Activated CD8-positive, alpha-beta T cell treated with anti-CD3 and anti-CD28 coated beads, Interleukin-2, amount 10 ng/mL, durations not matched to agents 7 days and 5 days (primary cell): ENCODE data around the gene SOCS7. TPM values are rescaled to one million over a fixed set of nuclear protein-coding genes. Genes with fewer than 3 reads are reported as not detected.

ENCODE experiments used
- ATAC-seq: fragments of 150-1000 bp; cut with Tn5 transposase; one replicate; pipeline ENCODE4 v1.10.0; 2021; ENCODE audit warnings: moderate library complexity
- CTCF ChIA-PET: fragments of 350-600 bp; sonication (Branson Sonifier 250); formaldehyde crosslinking; loops from one replicate; lab custom pipeline; 2021; ENCODE audit warnings: antibody characterized with exemption; lab: Charles Lee
- POLR2A ChIA-PET: fragments of 350-600 bp; sonication (Branson Sonifier 250); formaldehyde crosslinking; loops from one replicate; lab custom pipeline; 2021; ENCODE audit warnings: antibody characterized with exemption; lab: Charles Lee
- DNase-seq: peaks from one replicate; pipeline ENCODE4 v3.0.0-alpha.2; 2020
- H3K27ac Mint-ChIP-seq: one replicate; pipeline ENCODE4 v1.8.0; 2021; ENCODE audit warnings: mild to moderate bottlenecking, mixed read lengths
- H3K27me3 Mint-ChIP-seq: one replicate; pipeline ENCODE4 v1.8.0; 2021; ENCODE audit warnings: low read depth, mixed read lengths
- H3K36me3 Mint-ChIP-seq: one replicate; pipeline ENCODE4 v1.8.0; 2021; ENCODE audit warnings: low read depth, mixed read lengths
- H3K4me1 Mint-ChIP-seq: one replicate; pipeline ENCODE4 v1.8.0; 2021; ENCODE audit warnings: low read depth, mixed read lengths
- H3K4me3 Mint-ChIP-seq: one replicate; pipeline ENCODE4 v1.8.0; 2021; ENCODE audit warnings: mild to moderate bottlenecking, mixed read lengths
- H3K9me3 Mint-ChIP-seq: one replicate; pipeline ENCODE4 v1.8.0; 2022; ENCODE audit warnings: mixed read lengths; ENCODE audit not compliant: insufficient read depth
- total RNA-seq, 2 experiments: library from RNA; stranded (reverse); gene quantifications; one replicate each; pipeline ENCODE4 v1.2.3, GENCODE V29; 2021

The SOCS7 gene
- total RNA-seq, 2 experiments from 2014 or later: 13.0 to 15.3 TPM

DNA sequence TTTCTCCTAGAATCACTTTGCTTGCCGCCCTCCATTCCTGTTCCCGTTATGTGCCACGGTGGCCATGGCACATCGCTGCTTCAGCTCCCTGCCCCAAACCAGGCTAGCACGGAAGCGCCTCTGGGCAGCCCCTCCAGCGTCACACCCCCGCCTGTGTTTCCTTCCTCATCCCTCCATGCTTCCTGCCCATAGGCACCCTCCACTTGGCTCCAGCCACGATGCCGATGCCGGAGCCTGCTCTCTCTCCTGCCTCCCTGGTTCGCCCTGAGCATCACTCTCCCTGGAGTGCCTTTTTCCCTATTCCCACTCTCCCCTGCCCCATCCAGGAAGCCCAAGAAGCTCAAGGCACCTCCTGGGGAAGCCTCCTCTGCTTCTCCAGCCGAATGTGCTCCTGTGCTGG lies 73.4 kb downstream of the SOCS7 start:
- H3K36me3 Mint-ChIP-seq: no peaks in the 10 kb centered on the region
- CTCF ChIA-PET: interaction anchor here (1.0 to 2.4 kb wide), 4 partner anchors 11 to 76 kb away, joined by 3 to 21 read pairs (median 6); no protein-coding TSS in a partner anchor

DNA sequence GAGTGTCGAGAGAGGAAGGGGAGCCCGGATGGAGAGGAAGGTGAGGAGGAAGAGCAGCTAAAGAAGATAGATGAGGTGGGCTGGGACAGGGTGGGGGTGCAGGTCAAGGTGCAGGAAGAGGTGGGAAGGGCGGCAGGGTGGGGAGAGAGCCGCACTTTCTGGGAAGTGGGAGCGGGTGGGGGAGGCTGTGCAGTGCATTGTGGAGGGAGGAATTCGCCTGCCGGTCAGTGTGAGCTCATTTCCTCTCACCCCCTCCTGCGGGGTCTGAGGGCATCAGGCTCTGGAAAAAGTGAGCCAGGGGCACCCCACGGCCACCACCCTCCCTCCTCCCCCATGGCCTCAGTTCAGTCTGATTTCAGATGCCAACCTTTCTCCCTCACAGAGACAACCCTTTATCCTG lies 74.1 kb downstream of the SOCS7 start:
- DNase-seq (no peak), ATAC-seq (no peak)
- Mint-ChIP-seq H3K4me1 (peaks cover 5% of the 10 kb centered on the region), H3K9me3 (no peaks in the 10 kb centered on the region), H3K27me3 (peaks cover 46% of the 10 kb centered on the region), H3K4me3 (no peak overlapping the region), H3K36me3 (no peaks in the 10 kb centered on the region), H3K27ac (no peak overlapping the region)
- CTCF ChIA-PET: interaction anchor here (1.0 to 2.4 kb wide), 3 partner anchors 18 to 77 kb away, joined by 3 to 9 read pairs (median 3); no protein-coding TSS in a partner anchor
- POLR2A ChIA-PET: no interaction called here

More for the DNA sequence above, 73.4 kb downstream of the SOCS7 start:
- Mint-ChIP-seq H3K27me3 (peaks cover 44% of the 10 kb centered on the region), H3K4me1 (peaks cover 5% of the 10 kb centered on the region), H3K27ac (no peak overlapping the region), H3K9me3 (no peaks in the 10 kb centered on the region), H3K4me3 (no peak overlapping the region)
- POLR2A ChIA-PET: no interaction called here
- ATAC-seq (no peak), DNase-seq (no peak)

DNA sequence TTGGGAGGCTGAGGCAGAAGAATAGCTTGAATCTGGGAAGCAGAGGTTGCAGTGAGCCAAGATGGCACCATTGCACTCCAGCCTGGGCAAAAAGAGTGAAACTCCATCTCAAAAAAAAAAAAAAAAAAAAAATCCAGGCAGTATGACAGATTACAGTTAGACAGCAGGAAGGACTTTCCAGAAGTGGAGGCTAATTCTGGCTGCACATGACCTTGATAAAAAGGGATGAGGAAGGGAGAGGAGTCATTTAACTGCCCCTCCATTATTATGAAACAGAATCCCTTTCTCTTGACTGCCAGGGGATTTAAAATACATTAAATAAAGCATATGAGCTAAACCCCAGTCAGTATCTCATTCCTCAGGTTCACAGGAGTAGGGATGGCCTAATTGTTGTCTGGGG lies 74.8 kb downstream of the SOCS7 start:
- POLR2A ChIA-PET: no interaction called here
- DNase-seq (no peak), ATAC-seq (no peak)
- Mint-ChIP-seq H3K36me3 (no peaks in the 10 kb centered on the region), H3K27ac (no peak overlapping the region), H3K4me1 (peaks cover 5% of the 10 kb centered on the region), H3K4me3 (no peak overlapping the region), H3K27me3 (peaks cover 45% of the 10 kb centered on the region), H3K9me3 (no peaks in the 10 kb centered on the region)
- CTCF ChIA-PET: interaction anchor here (0.8 to 2.4 kb wide), 2 partner anchors 58 to 77 kb away, joined by 3 to 9 read pairs; no protein-coding TSS in a partner anchor

DNA sequence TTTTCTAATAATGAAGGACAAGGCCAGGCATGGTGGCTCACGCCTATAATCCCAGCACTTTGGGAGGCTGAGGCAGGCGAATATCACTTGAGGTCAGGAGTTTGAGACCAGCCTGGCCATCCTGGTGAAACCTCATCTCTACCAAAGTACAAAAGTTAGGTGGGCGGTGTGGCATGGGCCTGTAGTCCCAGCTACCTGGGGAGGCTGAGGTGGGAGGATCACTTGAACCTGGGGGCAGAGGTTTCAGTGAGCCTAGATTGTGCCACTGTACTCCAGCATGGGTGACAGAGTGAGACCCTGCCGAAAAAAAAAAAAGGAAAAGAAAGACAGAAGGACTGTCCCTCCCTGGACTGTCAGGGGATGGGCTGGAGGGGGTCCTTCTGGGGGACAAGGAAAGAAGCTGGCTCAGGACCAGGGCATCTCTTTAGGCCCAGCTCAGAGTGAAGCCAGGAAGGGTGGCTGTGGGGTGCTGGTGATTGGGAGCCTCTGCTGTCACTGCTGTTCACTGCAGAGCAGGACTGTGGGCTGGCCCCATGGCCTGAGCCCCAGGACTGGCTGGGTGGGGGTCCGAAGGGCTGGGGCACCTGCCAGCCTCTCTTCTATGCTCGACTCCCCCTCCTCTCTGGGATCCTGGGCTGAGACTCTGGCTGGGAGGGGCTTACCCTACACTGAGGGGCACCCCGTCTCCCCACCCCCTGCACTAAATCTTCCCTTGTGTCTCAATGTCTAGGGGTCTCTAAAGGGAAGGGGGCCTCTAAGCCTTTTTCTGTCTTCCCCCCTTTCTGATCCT lies 75.7 kb downstream of the SOCS7 start:
- no peaks in the 10 kb centered on the region for H3K9me3 Mint-ChIP-seq
- POLR2A ChIA-PET: interaction anchor here (0.6 kb wide), 1 partner anchor 226 kb away, joined by 3 read pairs; no protein-coding TSS in a partner anchor

DNA sequence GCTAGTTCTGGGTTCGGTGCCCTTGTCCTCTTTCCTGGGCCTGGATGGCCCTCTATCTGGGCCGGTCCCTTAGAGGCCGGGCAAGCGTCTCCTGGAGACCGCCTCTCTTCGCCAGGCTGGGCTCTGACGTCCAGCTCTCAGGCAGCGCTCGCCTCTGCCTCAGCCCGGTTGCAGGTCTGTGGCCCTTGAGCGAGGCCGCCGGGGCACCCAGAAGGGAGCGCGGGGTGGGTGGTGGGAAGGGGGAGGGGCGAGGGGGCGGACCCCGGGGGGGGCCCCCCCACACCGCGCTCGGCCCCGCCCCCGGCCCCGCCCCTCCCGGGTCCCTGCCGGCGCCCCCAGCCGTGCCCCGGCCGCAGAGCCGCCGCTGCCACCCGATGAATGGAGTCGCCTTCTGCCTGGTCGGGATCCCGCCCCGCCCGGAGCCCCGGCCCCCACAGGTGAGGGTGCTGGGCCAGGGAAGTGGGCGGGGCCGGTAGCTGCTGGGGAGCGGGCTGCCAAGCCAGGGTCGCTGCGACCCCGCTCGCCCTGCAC lies 76.5 kb downstream of the SOCS7 start, which contains the start of gene ARHGAP23:
TSS of gene ARHGAP23 (plus strand) at position 353 of the 531 bp plus-strand sequence. CDS start at position 375, 22 bp downstream.
- POLR2A ChIA-PET: interaction anchor here (0.5 to 0.6 kb wide), 2 partner anchors 64 to 678 kb away, joined by 3 read pairs; no protein-coding TSS in a partner anchor
- Mint-ChIP-seq H3K36me3 (no peaks in the 10 kb centered on the region), H3K4me1 (peaks cover 5% of the 10 kb centered on the region), H3K4me3 (peak within 1 kb of the TSS; percentile 56), H3K27me3 (peaks cover 40% of the 10 kb centered on the region), H3K27ac (no peak within 1 kb of the TSS), H3K9me3 (no peaks in the 10 kb centered on the region)
- CTCF ChIA-PET: interaction anchor here (0.9 to 1.6 kb wide), 3 partner anchors 9 to 130 kb away, joined by 3 to 6 read pairs (median 3); no protein-coding TSS in a partner anchor
- peak; percentile 34 for DNase-seq
- ATAC-seq: peak; percentile 61

More for the DNA sequence above, 75.7 kb downstream of the SOCS7 start:
- peaks cover 40% of the 10 kb centered on the region for H3K27me3 Mint-ChIP-seq
- H3K36me3 Mint-ChIP-seq: no peaks in the 10 kb centered on the region
- DNase-seq (no peak), ATAC-seq (no peak)
- CTCF ChIA-PET: interaction anchor here (0.7 to 2.4 kb wide), 3 partner anchors 57 to 236 kb away, joined by 3 to 9 read pairs (median 3); no protein-coding TSS in a partner anchor
- peaks cover 5% of the 10 kb centered on the region for H3K4me1 Mint-ChIP-seq
- peak overlapping the region; percentile 56 for H3K4me3 Mint-ChIP-seq
- H3K27ac Mint-ChIP-seq: no peak overlapping the region

DNA sequence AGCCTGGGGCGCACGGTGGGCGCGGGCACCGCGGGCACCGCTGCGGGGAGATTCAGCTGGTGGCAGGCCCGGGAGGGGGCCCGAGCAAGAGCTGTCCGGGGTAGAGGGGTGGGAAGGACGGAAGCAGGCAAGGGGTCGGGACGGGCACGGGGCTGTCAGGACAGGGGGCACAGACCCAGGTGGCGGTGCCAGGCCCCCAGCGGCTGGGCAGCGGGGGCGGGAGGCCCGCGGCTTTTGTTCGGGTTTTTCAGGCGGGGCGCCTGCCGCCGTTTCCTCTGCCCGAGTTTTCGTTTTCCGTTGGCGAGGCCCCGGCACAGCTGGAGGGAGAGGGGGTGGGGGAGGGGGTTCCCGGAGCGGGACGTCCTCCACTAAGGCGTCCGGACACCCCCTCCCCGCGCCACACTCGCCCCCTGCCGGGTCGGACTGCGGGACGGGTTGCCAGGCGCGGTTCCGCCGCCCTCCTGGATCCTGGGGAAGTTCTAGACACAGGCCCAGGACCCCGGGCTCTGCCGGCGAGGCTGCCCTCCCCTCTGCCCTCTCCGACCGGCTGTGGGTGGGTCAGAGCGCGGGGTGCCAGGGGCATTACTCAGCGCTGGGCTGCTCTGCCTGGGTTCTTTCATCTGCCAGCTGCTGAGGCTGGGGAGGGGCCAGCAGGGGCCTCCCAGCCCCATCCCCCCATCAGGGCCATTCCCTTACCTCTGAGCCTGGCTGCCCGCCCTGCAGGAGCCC lies 77.2 kb downstream of the SOCS7 start:
- Mint-ChIP-seq H3K36me3 (no peaks in the 10 kb centered on the region), H3K9me3 (no peaks in the 10 kb centered on the region), H3K27ac (no peak overlapping the region), H3K27me3 (peaks cover 36% of the 10 kb centered on the region), H3K4me1 (peaks cover 5% of the 10 kb centered on the region), H3K4me3 (peak overlapping the region; percentile 26)
- ATAC-seq (no peak), DNase-seq (no peak)
- ChIA-PET CTCF (interaction anchor here (0.9 to 1.6 kb wide), 3 partner anchors 9 to 129 kb away, joined by 3 to 6 read pairs (median 3); no protein-coding TSS in a partner anchor), POLR2A (interaction anchor here (0.5 to 0.6 kb wide), 2 partner anchors 64 to 677 kb away, joined by 3 read pairs; no protein-coding TSS in a partner anchor)

DNA sequence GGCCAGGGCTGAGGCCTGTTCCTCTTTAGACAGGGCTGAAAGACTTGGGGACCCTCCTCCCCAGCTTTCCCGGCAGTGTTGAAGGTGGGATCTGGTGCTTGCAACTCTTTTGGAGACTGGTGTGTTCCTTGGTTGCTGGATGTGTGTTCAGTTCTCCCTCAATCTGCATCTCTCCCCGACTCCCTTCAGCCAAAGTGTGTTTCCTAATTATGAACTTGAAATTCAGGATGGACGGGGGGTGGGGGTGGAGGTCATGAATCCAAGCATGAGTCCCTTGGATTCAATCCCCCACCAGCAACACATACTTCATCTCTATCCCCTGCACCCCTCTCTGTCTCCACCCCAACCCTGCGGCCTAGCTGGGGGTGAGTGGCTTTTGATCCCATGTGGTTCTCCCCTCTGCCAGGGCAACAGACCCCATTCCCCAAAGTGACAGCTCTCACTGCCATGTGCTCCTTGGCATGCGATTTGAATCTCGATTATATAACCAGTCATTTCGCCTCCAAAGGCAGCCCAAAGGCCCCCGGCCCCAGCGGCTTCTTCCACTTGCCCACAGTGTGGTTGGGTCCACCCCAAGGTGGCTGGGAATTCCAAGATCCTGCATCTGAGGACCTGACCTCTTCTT lies 77.9 kb downstream of the SOCS7 start:
- Mint-ChIP-seq H3K4me3 (peak overlapping the region; percentile 9), H3K27me3 (peaks cover 36% of the 10 kb centered on the region), H3K27ac (no peak overlapping the region), H3K4me1 (peaks cover 5% of the 10 kb centered on the region), H3K36me3 (no peaks in the 10 kb centered on the region), H3K9me3 (no peaks in the 10 kb centered on the region)
- ChIA-PET POLR2A (no interaction called here), CTCF (interaction anchor here (0.9 to 1.6 kb wide), 3 partner anchors 10 to 128 kb away, joined by 3 to 6 read pairs (median 3); no protein-coding TSS in a partner anchor)
- DNase-seq (no peak), ATAC-seq (no peak)

DNA sequence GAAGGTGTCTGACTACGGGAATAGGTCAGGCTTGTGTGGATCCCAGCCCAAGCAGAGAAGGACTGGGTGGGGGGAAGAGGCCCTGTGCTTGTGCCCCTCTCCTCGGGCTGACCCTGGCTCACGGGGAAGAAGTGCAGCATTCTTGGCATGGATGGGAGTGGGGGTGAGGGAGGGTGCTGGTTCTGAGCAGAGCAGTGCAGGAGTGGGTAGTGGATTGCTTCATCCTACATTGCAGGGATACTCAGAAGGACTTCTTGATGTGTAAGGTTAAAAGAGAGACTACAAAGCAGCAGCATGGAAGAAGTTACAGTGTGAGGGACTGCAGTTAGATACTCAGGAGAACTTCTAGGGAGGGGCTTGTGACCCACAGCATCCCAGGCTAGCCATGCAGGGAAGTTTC lies 78.7 kb downstream of the SOCS7 start:
- DNase-seq: no peak
- peaks cover 31% of the 10 kb centered on the region for H3K27me3 Mint-ChIP-seq
- no peaks in the 10 kb centered on the region for H3K36me3 Mint-ChIP-seq
- no peak overlapping the region for H3K27ac Mint-ChIP-seq
- no peaks in the 10 kb centered on the region for H3K9me3 Mint-ChIP-seq
- H3K4me1 Mint-ChIP-seq: peaks cover 5% of the 10 kb centered on the region
- H3K4me3 Mint-ChIP-seq: no peak overlapping the region
- ChIA-PET CTCF (no interaction called here), POLR2A (no interaction called here)
- no peak for ATAC-seq

DNA sequence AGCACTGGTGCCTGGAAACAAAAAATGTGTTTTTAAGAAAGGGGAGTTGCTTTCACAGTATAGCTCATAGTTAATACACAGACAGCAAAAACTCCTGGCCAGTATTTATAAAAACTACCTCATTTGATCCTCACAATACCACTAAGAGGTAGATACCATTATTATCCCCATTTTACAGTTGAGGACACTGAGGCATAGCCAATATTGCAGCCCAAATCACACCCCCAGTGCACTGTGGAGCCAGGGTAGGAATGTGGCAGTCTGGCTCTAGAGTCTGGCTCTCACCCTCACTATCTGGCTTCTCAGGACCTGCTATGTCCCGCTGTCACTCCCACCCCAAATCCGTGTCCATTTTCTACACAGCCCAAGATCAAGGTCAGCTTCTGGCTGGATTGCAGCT lies 79.2 kb downstream of the SOCS7 start:
- POLR2A ChIA-PET: no interaction called here
- no peak for DNase-seq
- no peaks in the 10 kb centered on the region for H3K36me3 Mint-ChIP-seq
- H3K27me3 Mint-ChIP-seq: peaks cover 29% of the 10 kb centered on the region
- no peak overlapping the region for H3K27ac Mint-ChIP-seq
- ATAC-seq: no peak
- CTCF ChIA-PET: no interaction called here
- no peak overlapping the region for H3K4me3 Mint-ChIP-seq
- H3K9me3 Mint-ChIP-seq: no peaks in the 10 kb centered on the region
- peaks cover 5% of the 10 kb centered on the region for H3K4me1 Mint-ChIP-seq

DNA sequence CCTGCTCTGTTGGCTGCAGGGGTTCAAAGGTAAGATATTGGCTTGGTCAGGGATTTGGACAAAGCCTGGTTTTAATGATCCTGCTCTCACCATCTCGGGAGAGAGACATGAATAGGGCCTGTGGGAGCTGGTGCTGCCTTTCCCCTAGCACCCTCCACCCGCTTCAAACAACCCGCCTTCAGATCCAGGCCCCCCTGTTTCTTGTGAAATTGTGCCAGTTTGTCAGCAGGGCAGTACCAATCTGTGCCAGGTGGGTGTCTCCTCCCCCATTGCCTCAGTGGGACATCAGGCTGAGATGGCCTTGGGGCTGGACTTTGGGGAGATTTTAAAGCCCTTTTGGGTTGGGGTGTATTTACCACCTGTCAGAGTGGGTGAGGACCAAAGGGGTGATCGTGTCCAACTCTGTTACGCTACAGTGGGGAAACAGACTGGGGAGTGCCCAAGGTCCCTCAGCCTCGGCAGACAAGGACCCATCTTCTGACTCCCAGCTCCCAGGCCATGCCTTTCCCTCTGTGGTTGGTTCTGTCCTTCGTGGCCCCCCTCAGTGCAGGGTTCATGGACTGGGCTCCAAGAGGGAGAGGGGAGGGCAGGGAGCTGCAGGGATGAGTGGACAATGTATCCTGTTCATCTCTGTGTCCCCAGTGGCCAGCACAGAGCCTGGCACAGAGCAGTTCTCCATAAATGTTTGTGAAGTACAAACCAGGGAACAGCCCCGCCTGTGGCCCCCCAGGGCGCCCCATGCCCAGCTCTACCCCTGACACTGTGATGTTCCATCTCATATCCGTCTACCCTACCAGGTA lies 79.9 kb downstream of the SOCS7 start:
- POLR2A ChIA-PET: no interaction called here
- H3K27ac Mint-ChIP-seq: no peak overlapping the region
- H3K4me3 Mint-ChIP-seq: no peak overlapping the region
- H3K27me3 Mint-ChIP-seq: peaks cover 27% of the 10 kb centered on the region
- ATAC-seq (no peak), DNase-seq (no peak)
- H3K4me1 Mint-ChIP-seq: peaks cover 5% of the 10 kb centered on the region
- H3K9me3 Mint-ChIP-seq: no peaks in the 10 kb centered on the region
- CTCF ChIA-PET: no interaction called here
- H3K36me3 Mint-ChIP-seq: no peaks in the 10 kb centered on the region
